Measurements from ENCODE around the gene MBTPS1. TPM values are rescaled to one million over a fixed set of nuclear protein-coding genes. Genes with fewer than 3 reads are reported as not detected.

MBTPS1 gene
- total and polyA plus RNA-seq, 9 of the 15 experiments (the other 6 are each of a cell fraction or from before 2014, with no cell fraction given): 2.8 to 57.6 (median 43.8) TPM

DNA sequence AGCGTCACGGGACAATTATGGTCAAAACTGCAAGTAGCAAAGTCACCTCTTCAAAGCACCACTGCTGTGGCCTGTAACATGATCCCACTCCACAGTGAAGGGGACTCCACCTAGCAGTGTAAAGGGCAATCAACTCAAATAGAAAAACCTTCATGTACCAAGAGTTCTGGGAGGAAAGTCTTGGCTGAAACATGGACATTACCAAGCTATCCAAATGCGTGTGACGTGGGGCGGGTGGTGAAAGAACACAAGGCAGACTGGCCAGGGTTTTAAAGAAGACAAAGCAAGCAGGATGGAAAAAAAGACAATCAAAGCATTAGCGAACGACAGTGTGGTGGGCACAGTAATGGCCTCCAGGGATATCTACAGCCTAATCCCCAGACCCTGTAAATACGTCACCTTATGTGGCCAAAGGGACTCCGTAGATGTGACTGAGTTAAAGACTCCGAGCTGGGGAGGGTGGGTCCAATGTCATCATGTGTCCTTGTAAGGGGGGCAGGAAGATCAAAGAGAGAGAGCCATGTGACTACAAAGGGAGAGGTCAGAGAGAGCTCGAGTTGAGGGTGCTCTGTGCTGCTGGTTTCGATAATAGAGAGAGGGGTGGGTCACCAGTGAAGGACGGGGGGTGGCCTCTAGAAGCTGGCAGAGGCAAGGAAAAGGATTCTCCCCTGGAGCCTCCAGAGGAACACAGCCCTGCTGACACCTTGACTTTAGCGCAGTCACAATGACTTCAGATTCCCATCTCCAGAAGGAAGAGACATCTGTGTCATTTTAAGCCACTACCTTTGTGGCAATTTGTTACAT lies 22.3 kb upstream of the MBTPS1 start (continued):
- TF ChIP-seq, protein P1, sequence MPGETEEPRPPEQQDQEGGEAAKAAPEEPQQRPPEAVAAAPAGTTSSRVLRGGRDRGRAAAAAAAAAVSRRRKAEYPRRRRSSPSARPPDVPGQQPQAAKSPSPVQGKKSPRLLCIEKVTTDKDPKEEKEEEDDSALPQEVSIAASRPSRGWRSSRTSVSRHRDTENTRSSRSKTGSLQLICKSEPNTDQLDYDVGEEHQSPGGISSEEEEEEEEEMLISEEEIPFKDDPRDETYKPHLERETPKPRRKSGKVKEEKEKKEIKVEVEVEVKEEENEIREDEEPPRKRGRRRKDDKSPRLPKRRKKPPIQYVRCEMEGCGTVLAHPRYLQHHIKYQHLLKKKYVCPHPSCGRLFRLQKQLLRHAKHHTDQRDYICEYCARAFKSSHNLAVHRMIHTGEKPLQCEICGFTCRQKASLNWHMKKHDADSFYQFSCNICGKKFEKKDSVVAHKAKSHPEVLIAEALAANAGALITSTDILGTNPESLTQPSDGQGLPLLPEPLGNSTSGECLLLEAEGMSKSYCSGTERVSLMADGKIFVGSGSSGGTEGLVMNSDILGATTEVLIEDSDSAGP (CRISPR knock-in tag; IDR thresholded peaks at IDR 0.05): 0 out of 2 replicates have a peak, but pooled peaks have one; percentile 39
- TF ChIP-seq PRPF4 (IDR thresholded peaks at IDR 0.05; ENCODE audit: insufficient read depth, low read depth, low read length, poor library complexity, severe bottlenecking) (no peak), ZNF184 (CRISPR knock-in tag; IDR thresholded peaks at IDR 0.05) (no peak), EGR1 (conservative IDR thresholded peaks at IDR 0.05) (no peak), MTF1 (CRISPR knock-in tag; IDR thresholded peaks at IDR 0.05; ENCODE audit: borderline replicate concordance) (0 out of 2 replicates have a peak, but pooled peaks have one; percentile 25), ZNF146 (CRISPR knock-in tag; IDR thresholded peaks at IDR 0.05; ENCODE audit: unreplicated experiment) (no peak), THRAP3 (IDR thresholded peaks at IDR 0.05; ENCODE audit: borderline replicate concordance) (no peak), MIER1 (IDR thresholded peaks at IDR 0.05; ENCODE audit: low read depth) (0 out of 2 replicates have a peak, but pooled peaks have one; percentile 31), SETDB1 (IDR thresholded peaks at IDR 0.05; ENCODE audit: low read length) (no peak), SIX5 (IDR thresholded peaks at IDR 0.05; ENCODE audit: borderline replicate concordance in 1 of 2, insufficient read depth in 1 of 2, low read depth in 1 of 2, low read length in 2 of 2) (no peak)
- TF ChIP-seq, protein P2, sequence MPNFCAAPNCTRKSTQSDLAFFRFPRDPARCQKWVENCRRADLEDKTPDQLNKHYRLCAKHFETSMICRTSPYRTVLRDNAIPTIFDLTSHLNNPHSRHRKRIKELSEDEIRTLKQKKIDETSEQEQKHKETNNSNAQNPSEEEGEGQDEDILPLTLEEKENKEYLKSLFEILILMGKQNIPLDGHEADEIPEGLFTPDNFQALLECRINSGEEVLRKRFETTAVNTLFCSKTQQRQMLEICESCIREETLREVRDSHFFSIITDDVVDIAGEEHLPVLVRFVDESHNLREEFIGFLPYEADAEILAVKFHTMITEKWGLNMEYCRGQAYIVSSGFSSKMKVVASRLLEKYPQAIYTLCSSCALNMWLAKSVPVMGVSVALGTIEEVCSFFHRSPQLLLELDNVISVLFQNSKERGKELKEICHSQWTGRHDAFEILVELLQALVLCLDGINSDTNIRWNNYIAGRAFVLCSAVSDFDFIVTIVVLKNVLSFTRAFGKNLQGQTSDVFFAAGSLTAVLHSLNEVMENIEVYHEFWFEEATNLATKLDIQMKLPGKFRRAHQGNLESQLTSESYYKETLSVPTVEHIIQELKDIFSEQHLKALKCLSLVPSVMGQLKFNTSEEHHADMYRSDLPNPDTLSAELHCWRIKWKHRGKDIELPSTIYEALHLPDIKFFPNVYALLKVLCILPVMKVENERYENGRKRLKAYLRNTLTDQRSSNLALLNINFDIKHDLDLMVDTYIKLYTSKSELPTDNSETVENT (CRISPR knock-in tag; IDR thresholded peaks at IDR 0.05): no peak
- TF ChIP-seq, protein P3, sequence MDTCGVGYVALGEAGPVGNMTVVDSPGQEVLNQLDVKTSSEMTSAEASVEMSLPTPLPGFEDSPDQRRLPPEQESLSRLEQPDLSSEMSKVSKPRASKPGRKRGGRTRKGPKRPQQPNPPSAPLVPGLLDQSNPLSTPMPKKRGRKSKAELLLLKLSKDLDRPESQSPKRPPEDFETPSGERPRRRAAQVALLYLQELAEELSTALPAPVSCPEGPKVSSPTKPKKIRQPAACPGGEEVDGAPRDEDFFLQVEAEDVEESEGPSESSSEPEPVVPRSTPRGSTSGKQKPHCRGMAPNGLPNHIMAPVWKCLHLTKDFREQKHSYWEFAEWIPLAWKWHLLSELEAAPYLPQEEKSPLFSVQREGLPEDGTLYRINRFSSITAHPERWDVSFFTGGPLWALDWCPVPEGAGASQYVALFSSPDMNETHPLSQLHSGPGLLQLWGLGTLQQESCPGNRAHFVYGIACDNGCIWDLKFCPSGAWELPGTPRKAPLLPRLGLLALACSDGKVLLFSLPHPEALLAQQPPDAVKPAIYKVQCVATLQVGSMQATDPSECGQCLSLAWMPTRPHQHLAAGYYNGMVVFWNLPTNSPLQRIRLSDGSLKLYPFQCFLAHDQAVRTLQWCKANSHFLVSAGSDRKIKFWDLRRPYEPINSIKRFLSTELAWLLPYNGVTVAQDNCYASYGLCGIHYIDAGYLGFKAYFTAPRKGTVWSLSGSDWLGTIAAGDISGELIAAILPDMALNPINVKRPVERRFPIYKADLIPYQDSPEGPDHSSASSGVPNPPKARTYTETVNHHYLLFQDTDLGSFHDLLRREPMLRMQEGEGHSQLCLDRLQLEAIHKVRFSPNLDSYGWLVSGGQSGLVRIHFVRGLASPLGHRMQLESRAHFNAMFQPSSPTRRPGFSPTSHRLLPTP (IDR thresholded peaks at IDR 0.05; ENCODE audit: borderline replicate concordance, extremely low read depth, insufficient read length): no peak
- TF ChIP-seq, protein P4, sequence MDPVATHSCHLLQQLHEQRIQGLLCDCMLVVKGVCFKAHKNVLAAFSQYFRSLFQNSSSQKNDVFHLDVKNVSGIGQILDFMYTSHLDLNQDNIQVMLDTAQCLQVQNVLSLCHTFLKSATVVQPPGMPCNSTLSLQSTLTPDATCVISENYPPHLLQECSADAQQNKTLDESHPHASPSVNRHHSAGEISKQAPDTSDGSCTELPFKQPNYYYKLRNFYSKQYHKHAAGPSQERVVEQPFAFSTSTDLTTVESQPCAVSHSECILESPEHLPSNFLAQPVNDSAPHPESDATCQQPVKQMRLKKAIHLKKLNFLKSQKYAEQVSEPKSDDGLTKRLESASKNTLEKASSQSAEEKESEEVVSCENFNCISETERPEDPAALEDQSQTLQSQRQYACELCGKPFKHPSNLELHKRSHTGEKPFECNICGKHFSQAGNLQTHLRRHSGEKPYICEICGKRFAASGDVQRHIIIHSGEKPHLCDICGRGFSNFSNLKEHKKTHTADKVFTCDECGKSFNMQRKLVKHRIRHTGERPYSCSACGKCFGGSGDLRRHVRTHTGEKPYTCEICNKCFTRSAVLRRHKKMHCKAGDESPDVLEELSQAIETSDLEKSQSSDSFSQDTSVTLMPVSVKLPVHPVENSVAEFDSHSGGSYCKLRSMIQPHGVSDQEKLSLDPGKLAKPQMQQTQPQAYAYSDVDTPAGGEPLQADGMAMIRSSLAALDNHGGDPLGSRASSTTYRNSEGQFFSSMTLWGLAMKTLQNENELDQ (CRISPR knock-in tag; IDR thresholded peaks at IDR 0.05; ENCODE audit: borderline replicate concordance): no peak
- TF ChIP-seq, protein P5, sequence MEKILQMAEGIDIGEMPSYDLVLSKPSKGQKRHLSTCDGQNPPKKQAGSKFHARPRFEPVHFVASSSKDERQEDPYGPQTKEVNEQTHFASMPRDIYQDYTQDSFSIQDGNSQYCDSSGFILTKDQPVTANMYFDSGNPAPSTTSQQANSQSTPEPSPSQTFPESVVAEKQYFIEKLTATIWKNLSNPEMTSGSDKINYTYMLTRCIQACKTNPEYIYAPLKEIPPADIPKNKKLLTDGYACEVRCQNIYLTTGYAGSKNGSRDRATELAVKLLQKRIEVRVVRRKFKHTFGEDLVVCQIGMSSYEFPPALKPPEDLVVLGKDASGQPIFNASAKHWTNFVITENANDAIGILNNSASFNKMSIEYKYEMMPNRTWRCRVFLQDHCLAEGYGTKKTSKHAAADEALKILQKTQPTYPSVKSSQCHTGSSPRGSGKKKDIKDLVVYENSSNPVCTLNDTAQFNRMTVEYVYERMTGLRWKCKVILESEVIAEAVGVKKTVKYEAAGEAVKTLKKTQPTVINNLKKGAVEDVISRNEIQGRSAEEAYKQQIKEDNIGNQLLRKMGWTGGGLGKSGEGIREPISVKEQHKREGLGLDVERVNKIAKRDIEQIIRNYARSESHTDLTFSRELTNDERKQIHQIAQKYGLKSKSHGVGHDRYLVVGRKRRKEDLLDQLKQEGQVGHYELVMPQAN (IDR thresholded peaks at IDR 0.05; ENCODE audit: borderline replicate concordance): 0 out of 2 replicates have a peak, but pooled peaks have one; percentile 62
